Liver (tissue), 9 donors: ENCODE measurements around the gene SYNPO. TPM values are rescaled to one million over a fixed set of nuclear protein-coding genes. Genes with fewer than 3 reads are reported as not detected.

Experiments
- DNase-seq: peaks from one replicate; pipeline ENCODE4 v3.0.0-alpha.2; 2017; ENCODE audit warnings: low spot score
- H3K27ac ChIP-seq, 2 donors: one replicate each; pipeline ENCODE4 v1.7.0; 2013; ENCODE audit warnings: inconsistent platforms in 2 of 2, low read length in 2 of 2, control low read depth in 1 of 2, low read depth in 1 of 2, mild to moderate bottlenecking in 1 of 2
- H3K27me3 ChIP-seq, 4 donors: one replicate each; pipeline versions ENCODE4 v1.6.1 to v1.7.0; 2013; ENCODE audit warnings: low read length in 3 of 4, inconsistent platforms in 1 of 4, mild to moderate bottlenecking in 1 of 4, moderate library complexity in 1 of 4; ENCODE audit not compliant: control insufficient read depth in 4 of 4, insufficient read depth in 4 of 4
- H3K36me3 ChIP-seq, 4 donors: one replicate each; pipeline versions ENCODE4 v1.6.1 to v1.7.0; 2013; ENCODE audit warnings: low read length in 3 of 4, mild to moderate bottlenecking in 3 of 4, low read depth in 1 of 4, moderate library complexity in 1 of 4; ENCODE audit not compliant: control insufficient read depth in 4 of 4, insufficient read depth in 3 of 4
- H3K4me1 ChIP-seq, 4 donors: one replicate each; pipeline versions ENCODE4 v1.6.1 to v1.7.0; 2013; ENCODE audit warnings: low read length in 3 of 4, mild to moderate bottlenecking in 3 of 4, moderate library complexity in 1 of 4; ENCODE audit not compliant: control insufficient read depth in 4 of 4, insufficient read depth in 4 of 4
- H3K4me3 ChIP-seq, 3 donors: one replicate each; pipeline versions ENCODE4 v1.6.1 to v1.7.0; 2013; ENCODE audit warnings: low read length in 3 of 3, control low read depth in 1 of 3, low read depth in 1 of 3, mild to moderate bottlenecking in 1 of 3
- H3K9ac ChIP-seq, 2 donors: one replicate each; pipeline ENCODE4 v1.7.0; 2013; ENCODE audit warnings: low read length in 2 of 2, mild to moderate bottlenecking in 2 of 2, moderate library complexity in 2 of 2, control low read depth in 1 of 2, low read depth in 1 of 2
- H3K9me3 ChIP-seq, 4 donors: one replicate each; pipeline versions ENCODE4 v1.6.1 to v1.7.0; 2013; ENCODE audit warnings: low read length in 3 of 4; ENCODE audit not compliant: control insufficient read depth in 4 of 4
- FOXA1 ChIP-seq: IDR thresholded peaks from 2 replicates; pipeline ENCODE4 v1.6.1; 2016; ENCODE audit warnings: antibody characterized with exemption
- FOXA2 ChIP-seq: IDR thresholded peaks from 2 replicates; pipeline ENCODE4 v1.6.1; 2016; ENCODE audit warnings: antibody characterized with exemption
- GABPA ChIP-seq, 2 donors: IDR thresholded peaks in 1 of 2; conservative IDR thresholded peaks in 1 of 2; 2 replicates each; pipeline ENCODE4 v1.6.1; 2016; ENCODE audit warnings: antibody characterized with exemption in 2 of 2, mild to moderate bottlenecking in 1 of 2, moderate library complexity in 1 of 2
- HNF4A ChIP-seq, 2 donors: conservative IDR thresholded peaks; 2 replicates each; pipeline ENCODE4 v1.6.1; 2016; ENCODE audit warnings: antibody characterized with exemption in 2 of 2, mild to moderate bottlenecking in 2 of 2
- HNF4G ChIP-seq: IDR thresholded peaks from 2 replicates; pipeline ENCODE4 v1.6.1; 2016; ENCODE audit warnings: antibody characterized with exemption
- JUND ChIP-seq, 2 donors: IDR thresholded peaks; 2 replicates each; pipeline ENCODE4 v1.6.1; 2016; ENCODE audit warnings: antibody characterized with exemption in 2 of 2
- NR2F2 ChIP-seq: IDR thresholded peaks from 2 replicates; pipeline ENCODE4 v1.6.1; 2016; ENCODE audit warnings: antibody characterized with exemption
- RAD21 ChIP-seq, 2 donors: IDR thresholded peaks; 2 replicates each; pipeline ENCODE4 v1.6.1; 2016; ENCODE audit warnings: antibody characterized with exemption in 2 of 2, mild to moderate bottlenecking in 2 of 2
- RXRA ChIP-seq, 2 donors: IDR thresholded peaks; 2 replicates each; pipeline ENCODE4 v1.6.1; 2017 to 2018; ENCODE audit warnings: antibody characterized with exemption in 2 of 2, mild to moderate bottlenecking in 1 of 2
- SP1 ChIP-seq: IDR thresholded peaks from 2 replicates; pipeline ENCODE4 v1.6.1; 2018; ENCODE audit warnings: antibody characterized with exemption, mild to moderate bottlenecking
- TAF1 ChIP-seq: conservative IDR thresholded peaks from 2 replicates; pipeline ENCODE4 v1.6.1; 2016; ENCODE audit warnings: antibody characterized with exemption, mild to moderate bottlenecking
- YY1 ChIP-seq: IDR thresholded peaks from 2 replicates; pipeline ENCODE4 v1.6.1; 2016; ENCODE audit warnings: antibody characterized with exemption, mild to moderate bottlenecking
- WGBS: extraction: QIAGEN DNeasy Blood & Tissue Kit; methylation state at CpG from one replicate; pipeline ENCODE4 v1.1.7; 2013; 5-methylcytosine and 5-hydroxymethylcytosine counted together
- polyA plus RNA-seq, 2 donors: library from polyadenylated mRNA; stranded (reverse) in 1 of 2; unstranded in 1 of 2; fragments of 200-250 nt in 1 of 2; fragments of >200 nt in 1 of 2; fragmentation: Nextera tagmentation in 1 of 2; extraction: Ambion mirVana in 1 of 2; gene quantifications; one replicate each; pipeline versions ENCODE4 v1.2.1 to v1.2.3, GENCODE V29; 2013 to 2015
- total RNA-seq, 2 donors: library from RNA; depleted of rRNA; stranded (reverse); fragments of >200 nt; gene quantifications; one replicate each; pipeline ENCODE4 v1.2.3, GENCODE V29; 2014
- TF ChIP-seq, protein P1 (sequence below): fragments of 150-350 bp; IDR thresholded peaks from 2 replicates; pipeline ENCODE4 v1.5.1; 2017; ENCODE audit warnings: improper control_type of control experiment, low read depth, low read length; ENCODE audit not compliant: missing input control
- TF ChIP-seq, protein P2 (sequence below): IDR thresholded peaks from 2 replicates; pipeline ENCODE4 v1.6.1; 2016; ENCODE audit warnings: antibody characterized with exemption, mild to moderate bottlenecking
- TF ChIP-seq, protein P3 (sequence below): IDR thresholded peaks from 2 replicates; pipeline ENCODE4 v1.6.1; 2016; ENCODE audit warnings: antibody characterized with exemption
- TF ChIP-seq, protein P4 (sequence below): IDR thresholded peaks from 2 replicates; pipeline ENCODE4 v1.6.1; 2016; ENCODE audit warnings: antibody characterized with exemption
- TF ChIP-seq, protein P5 (sequence below): IDR thresholded peaks from 2 replicates; pipeline ENCODE4 v1.6.1; 2016; ENCODE audit warnings: antibody characterized with exemption
- donor health status: healthy.
- donor health status: healthy.
- donor health status: healthy.
- donor health status: healthy.
- donor health status: healthy.

The SYNPO gene
- total and polyA plus RNA-seq, 4 donors: 1.1 to 36.6 (median 10.7) TPM

DNA sequence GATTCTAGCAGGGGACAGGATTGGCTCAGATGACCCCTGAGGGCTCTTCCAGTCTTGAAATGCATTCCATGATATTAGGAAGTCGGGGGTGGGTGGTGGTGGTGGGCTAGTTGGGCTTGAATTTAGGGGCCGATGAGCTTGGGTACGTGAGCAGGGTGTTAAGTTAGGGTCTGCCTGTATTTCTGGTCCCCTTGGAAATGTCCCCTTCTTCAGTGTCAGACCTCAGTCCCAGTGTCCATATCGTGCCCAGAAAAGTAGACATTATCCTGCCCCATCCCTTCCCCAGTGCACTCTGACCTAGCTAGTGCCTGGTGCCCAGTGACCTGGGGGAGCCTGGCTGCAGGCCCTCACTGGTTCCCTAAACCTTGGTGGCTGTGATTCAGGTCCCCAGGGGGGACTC lies 17.7 kb downstream of the SYNPO start (continued):
- TF ChIP-seq, protein P1, sequence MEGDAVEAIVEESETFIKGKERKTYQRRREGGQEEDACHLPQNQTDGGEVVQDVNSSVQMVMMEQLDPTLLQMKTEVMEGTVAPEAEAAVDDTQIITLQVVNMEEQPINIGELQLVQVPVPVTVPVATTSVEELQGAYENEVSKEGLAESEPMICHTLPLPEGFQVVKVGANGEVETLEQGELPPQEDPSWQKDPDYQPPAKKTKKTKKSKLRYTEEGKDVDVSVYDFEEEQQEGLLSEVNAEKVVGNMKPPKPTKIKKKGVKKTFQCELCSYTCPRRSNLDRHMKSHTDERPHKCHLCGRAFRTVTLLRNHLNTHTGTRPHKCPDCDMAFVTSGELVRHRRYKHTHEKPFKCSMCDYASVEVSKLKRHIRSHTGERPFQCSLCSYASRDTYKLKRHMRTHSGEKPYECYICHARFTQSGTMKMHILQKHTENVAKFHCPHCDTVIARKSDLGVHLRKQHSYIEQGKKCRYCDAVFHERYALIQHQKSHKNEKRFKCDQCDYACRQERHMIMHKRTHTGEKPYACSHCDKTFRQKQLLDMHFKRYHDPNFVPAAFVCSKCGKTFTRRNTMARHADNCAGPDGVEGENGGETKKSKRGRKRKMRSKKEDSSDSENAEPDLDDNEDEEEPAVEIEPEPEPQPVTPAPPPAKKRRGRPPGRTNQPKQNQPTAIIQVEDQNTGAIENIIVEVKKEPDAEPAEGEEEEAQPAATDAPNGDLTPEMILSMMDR: no peak
- TF ChIP-seq FOXA1: no peak

DNA sequence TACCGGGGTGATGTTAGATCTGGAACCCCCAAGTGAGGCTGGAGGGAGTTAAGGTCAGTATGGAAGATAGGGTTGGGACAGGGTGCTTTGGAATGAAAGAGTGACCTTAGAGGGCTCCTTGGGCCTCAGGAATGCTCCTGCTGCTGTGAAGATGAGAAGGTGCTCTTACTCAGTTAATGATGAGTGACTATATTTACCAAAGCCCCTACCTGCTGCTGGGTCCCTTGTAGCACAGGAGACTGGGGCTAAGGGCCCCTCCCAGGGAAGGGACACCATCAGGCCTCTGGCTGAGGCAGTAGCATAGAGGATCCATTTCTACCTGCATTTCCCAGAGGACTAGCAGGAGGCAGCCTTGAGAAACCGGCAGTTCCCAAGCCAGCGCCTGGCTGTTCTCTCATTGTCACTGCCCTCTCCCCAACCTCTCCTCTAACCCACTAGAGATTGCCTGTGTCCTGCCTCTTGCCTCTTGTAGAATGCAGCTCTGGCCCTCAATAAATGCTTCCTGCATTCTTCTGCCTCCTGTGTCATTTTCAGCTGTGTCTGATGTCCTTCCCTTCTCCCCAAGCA lies 18.3 kb downstream of the SYNPO start:
- Histone ChIP-seq H3K27me3 (no peaks in the 10 kb centered on the region), H3K9me3 (no peaks in the 10 kb centered on the region), H3K9ac (no peak overlapping the region), H3K36me3 (no peaks in the 10 kb centered on the region), H3K4me3 (no peak overlapping the region), H3K27ac (no peak overlapping the region), H3K4me1 (peaks cover 13 to 23% (median 21%) of the 10 kb centered on the region in 4 donors)
- TF ChIP-seq YY1 (no peak), JUND (IDR thresholded peaks at IDR 0.05) (no peak), HNF4G (no peak), RXRA (IDR thresholded peaks at IDR 0.05) (no peak), SP1 (no peak), HNF4A (conservative IDR thresholded peaks at IDR 0.05) (no peak), NR2F2 (no peak), GABPA (IDR thresholded peaks at IDR 0.05 in 1 of 2, conservative IDR thresholded peaks at IDR 0.05 in 1 of 2) (no peak), FOXA1 (no peak), RAD21 (IDR thresholded peaks at IDR 0.05) (no peak), TAF1 (no peak), FOXA2 (no peak)
- TF ChIP-seq, protein P1: no peak
- TF ChIP-seq, protein P2, sequence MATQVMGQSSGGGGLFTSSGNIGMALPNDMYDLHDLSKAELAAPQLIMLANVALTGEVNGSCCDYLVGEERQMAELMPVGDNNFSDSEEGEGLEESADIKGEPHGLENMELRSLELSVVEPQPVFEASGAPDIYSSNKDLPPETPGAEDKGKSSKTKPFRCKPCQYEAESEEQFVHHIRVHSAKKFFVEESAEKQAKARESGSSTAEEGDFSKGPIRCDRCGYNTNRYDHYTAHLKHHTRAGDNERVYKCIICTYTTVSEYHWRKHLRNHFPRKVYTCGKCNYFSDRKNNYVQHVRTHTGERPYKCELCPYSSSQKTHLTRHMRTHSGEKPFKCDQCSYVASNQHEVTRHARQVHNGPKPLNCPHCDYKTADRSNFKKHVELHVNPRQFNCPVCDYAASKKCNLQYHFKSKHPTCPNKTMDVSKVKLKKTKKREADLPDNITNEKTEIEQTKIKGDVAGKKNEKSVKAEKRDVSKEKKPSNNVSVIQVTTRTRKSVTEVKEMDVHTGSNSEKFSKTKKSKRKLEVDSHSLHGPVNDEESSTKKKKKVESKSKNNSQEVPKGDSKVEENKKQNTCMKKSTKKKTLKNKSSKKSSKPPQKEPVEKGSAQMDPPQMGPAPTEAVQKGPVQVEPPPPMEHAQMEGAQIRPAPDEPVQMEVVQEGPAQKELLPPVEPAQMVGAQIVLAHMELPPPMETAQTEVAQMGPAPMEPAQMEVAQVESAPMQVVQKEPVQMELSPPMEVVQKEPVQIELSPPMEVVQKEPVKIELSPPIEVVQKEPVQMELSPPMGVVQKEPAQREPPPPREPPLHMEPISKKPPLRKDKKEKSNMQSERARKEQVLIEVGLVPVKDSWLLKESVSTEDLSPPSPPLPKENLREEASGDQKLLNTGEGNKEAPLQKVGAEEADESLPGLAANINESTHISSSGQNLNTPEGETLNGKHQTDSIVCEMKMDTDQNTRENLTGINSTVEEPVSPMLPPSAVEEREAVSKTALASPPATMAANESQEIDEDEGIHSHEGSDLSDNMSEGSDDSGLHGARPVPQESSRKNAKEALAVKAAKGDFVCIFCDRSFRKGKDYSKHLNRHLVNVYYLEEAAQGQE: no peak
- TF ChIP-seq, protein P3, sequence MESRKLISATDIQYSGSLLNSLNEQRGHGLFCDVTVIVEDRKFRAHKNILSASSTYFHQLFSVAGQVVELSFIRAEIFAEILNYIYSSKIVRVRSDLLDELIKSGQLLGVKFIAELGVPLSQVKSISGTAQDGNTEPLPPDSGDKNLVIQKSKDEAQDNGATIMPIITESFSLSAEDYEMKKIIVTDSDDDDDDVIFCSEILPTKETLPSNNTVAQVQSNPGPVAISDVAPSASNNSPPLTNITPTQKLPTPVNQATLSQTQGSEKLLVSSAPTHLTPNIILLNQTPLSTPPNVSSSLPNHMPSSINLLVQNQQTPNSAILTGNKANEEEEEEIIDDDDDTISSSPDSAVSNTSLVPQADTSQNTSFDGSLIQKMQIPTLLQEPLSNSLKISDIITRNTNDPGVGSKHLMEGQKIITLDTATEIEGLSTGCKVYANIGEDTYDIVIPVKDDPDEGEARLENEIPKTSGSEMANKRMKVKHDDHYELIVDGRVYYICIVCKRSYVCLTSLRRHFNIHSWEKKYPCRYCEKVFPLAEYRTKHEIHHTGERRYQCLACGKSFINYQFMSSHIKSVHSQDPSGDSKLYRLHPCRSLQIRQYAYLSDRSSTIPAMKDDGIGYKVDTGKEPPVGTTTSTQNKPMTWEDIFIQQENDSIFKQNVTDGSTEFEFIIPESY: no peak
- TF ChIP-seq, protein P4, sequence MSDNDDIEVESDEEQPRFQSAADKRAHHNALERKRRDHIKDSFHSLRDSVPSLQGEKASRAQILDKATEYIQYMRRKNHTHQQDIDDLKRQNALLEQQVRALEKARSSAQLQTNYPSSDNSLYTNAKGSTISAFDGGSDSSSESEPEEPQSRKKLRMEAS: no peak
- TF ChIP-seq, protein P5, sequence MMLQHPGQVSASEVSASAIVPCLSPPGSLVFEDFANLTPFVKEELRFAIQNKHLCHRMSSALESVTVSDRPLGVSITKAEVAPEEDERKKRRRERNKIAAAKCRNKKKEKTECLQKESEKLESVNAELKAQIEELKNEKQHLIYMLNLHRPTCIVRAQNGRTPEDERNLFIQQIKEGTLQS: no peak
- 58% methylated on average over 3 of the region's 3 CpGs for WGBS
- DNase-seq: no peak
